OCI-LY7 (cell line): ENCODE data around the gene MTNR1A. TPM values are rescaled to one million over a fixed set of nuclear protein-coding genes. Genes with fewer than 3 reads are reported as not detected.

Source experiments
- BruUV-seq: library from RNA; stranded (reverse); fragments of 400-500 nt; replicated peaks from 2 replicates; lab custom pipeline; 2021; lab: Mats Ljungman, UMichigan
- CTCF ChIA-PET: fragments of 300-600 bp; sonication (Branson Sonifier 250); formaldehyde crosslinking; loops from one replicate; lab custom pipeline; 2022; ENCODE audit warnings: antibody characterized with exemption; ENCODE audit not compliant: unreplicated experiment; lab: Charles Lee
- POLR2A ChIA-PET: fragments of 300-600 bp; sonication (Branson Sonifier 250); formaldehyde crosslinking; loops from one replicate; lab custom pipeline; 2022; ENCODE audit warnings: antibody characterized with exemption; lab: Charles Lee
- DNase-seq: peaks from one replicate; pipeline ENCODE4 v3.0.0-alpha.2; 2015; ENCODE audit warnings: low spot score
- H2AFZ ChIP-seq: fragments of 200-600 bp; sonication (generic), shearing (Covaris generic); 2 replicates; pipeline ENCODE4 v1.6.1; 2014; ENCODE audit warnings: mild to moderate bottlenecking, antibody characterized with exemption, low read length, moderate library complexity
- H3K27ac ChIP-seq: fragments of 200-600 bp; sonication (generic); 2 replicates; pipeline ENCODE4 v1.5.1; 2014; ENCODE audit warnings: mixed run types, low read depth, mild to moderate bottlenecking, moderate library complexity, low read length, inconsistent platforms; ENCODE audit not compliant: poor library complexity, severe bottlenecking
- H3K36me3 ChIP-seq: fragments of 200-600 bp; sonication (generic); 2 replicates; pipeline ENCODE4 v1.6.1; 2014; ENCODE audit warnings: mild to moderate bottlenecking, antibody characterized with exemption, low read length, moderate library complexity, mixed read lengths; ENCODE audit not compliant: insufficient read depth
- H3K4me1 ChIP-seq: fragments of 200-600 bp; sonication (generic); 2 replicates; pipeline ENCODE4 v1.5.1; 2014; ENCODE audit warnings: mild to moderate bottlenecking, low read length; ENCODE audit not compliant: insufficient read depth, poor library complexity, severe bottlenecking
- H3K4me2 ChIP-seq: fragments of 200-600 bp; sonication (generic); 2 replicates; pipeline ENCODE4 v1.6.1; 2014; ENCODE audit warnings: mild to moderate bottlenecking, low read length
- H3K4me3 ChIP-seq: fragments of 200-600 bp; sonication (generic); 2 replicates; pipeline ENCODE4 v1.5.1; 2014; ENCODE audit warnings: mild to moderate bottlenecking, low read depth, low read length; ENCODE audit not compliant: poor library complexity, severe bottlenecking
- H3K79me2 ChIP-seq: fragments of 200-600 bp; sonication (generic); 2 replicates; pipeline ENCODE4 v1.6.1; 2016; ENCODE audit warnings: low read depth, mild to moderate bottlenecking, low read length, moderate library complexity, mixed read lengths; ENCODE audit not compliant: insufficient read depth
- H3K9me2 ChIP-seq: fragments of 200-600 bp; sonication (generic); 2 replicates; pipeline ENCODE4 v1.6.1; 2016; ENCODE audit warnings: mild to moderate bottlenecking, low read length, mixed read lengths; ENCODE audit not compliant: insufficient read depth
- H3K9me3 ChIP-seq: fragments of 200-600 bp; sonication (generic); 2 replicates; pipeline ENCODE4 v1.6.1; 2014; ENCODE audit warnings: mild to moderate bottlenecking, mixed run types, low read length, mixed read lengths
- H4K20me1 ChIP-seq: fragments of 200-600 bp; sonication (generic); 2 replicates; pipeline ENCODE4 v1.6.1; 2014; ENCODE audit warnings: mild to moderate bottlenecking, antibody characterized with exemption, low read length, moderate library complexity, mixed read lengths; ENCODE audit not compliant: insufficient read depth
- EZH2phosphoT487 ChIP-seq: fragments of 200-600 bp; sonication (generic); IDR thresholded peaks from 2 replicates; pipeline ENCODE4 v1.6.1; 2018; ENCODE audit warnings: low read depth, borderline replicate concordance, mild to moderate bottlenecking, mixed run types, antibody characterized with exemption, low read length, moderate library complexity, mixed read lengths
- intact Hi-C: fragments of 100-400 bp; cut with micrococcal nuclease; formaldehyde crosslinking; loops from one replicate; pipeline ENCODE4 v1.10.0; 2022; ENCODE audit not compliant: unreplicated experiment
- total RNA-seq, 2 experiments: library from RNA; depleted of rRNA in 1 of 2; stranded (reverse); fragments of >200 nt in 1 of 2; shearing (Covaris generic) in 1 of 2; gene quantifications; 2 replicates each; pipeline ENCODE4 v1.2.3, GENCODE V29; 2014 to 2022
- TF ChIP-seq, protein P1 (sequence below): fragments of 200-600 bp; sonication (generic); conservative IDR thresholded peaks from 2 replicates; pipeline ENCODE4 v1.5.1; 2014; ENCODE audit warnings: mild to moderate bottlenecking, antibody characterized with exemption, low read length, moderate library complexity, mixed read lengths

Gene MTNR1A
- total RNA-seq, 2 experiments from 2014 or later: not detected

DNA sequence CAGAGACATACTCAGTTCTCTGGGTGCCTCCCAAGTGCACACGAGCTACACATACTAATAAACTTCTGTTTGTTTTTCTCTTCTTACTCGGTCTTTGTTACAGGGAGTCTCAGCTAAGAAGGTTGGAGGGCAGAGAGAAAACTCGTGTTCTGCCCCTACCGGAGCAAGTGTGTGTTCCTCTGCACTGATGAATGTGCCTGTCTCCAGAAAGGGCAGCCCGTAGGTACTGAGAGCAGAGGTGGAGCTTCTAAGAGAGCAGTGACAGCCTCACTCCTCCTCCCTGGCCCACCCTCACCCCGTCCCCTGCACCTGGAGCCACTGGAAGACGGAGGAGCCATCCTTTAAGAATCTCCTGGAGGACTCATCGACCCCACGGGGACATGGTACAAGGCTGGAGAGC, 67.6 kb downstream of the MTNR1A start:
- Histone ChIP-seq H2AFZ (no peak overlapping the region), H4K20me1 (no peaks in the 10 kb centered on the region), H3K4me3 (no peak overlapping the region), H3K27ac (no peak overlapping the region), H3K9me3 (no peaks in the 10 kb centered on the region), H3K9me2 (no peaks in the 10 kb centered on the region), H3K79me2 (no peaks in the 10 kb centered on the region), H3K4me2 (no peak overlapping the region), H3K36me3 (no peaks in the 10 kb centered on the region), H3K4me1 (no peaks in the 10 kb centered on the region)
- intact Hi-C loops: no loop called here
- ChIA-PET POLR2A (interaction anchor here (0.7 kb wide), 1 partner anchor 89 kb away, joined by 3 read pairs; no protein-coding TSS in a partner anchor), CTCF (no interaction called here)
- no peak for TF ChIP-seq EZH2phosphoT487
- TF ChIP-seq, protein P1, sequence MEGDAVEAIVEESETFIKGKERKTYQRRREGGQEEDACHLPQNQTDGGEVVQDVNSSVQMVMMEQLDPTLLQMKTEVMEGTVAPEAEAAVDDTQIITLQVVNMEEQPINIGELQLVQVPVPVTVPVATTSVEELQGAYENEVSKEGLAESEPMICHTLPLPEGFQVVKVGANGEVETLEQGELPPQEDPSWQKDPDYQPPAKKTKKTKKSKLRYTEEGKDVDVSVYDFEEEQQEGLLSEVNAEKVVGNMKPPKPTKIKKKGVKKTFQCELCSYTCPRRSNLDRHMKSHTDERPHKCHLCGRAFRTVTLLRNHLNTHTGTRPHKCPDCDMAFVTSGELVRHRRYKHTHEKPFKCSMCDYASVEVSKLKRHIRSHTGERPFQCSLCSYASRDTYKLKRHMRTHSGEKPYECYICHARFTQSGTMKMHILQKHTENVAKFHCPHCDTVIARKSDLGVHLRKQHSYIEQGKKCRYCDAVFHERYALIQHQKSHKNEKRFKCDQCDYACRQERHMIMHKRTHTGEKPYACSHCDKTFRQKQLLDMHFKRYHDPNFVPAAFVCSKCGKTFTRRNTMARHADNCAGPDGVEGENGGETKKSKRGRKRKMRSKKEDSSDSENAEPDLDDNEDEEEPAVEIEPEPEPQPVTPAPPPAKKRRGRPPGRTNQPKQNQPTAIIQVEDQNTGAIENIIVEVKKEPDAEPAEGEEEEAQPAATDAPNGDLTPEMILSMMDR: no peak
- no TSS peak for BruUV-seq
- DNase-seq: no peak

DNA sequence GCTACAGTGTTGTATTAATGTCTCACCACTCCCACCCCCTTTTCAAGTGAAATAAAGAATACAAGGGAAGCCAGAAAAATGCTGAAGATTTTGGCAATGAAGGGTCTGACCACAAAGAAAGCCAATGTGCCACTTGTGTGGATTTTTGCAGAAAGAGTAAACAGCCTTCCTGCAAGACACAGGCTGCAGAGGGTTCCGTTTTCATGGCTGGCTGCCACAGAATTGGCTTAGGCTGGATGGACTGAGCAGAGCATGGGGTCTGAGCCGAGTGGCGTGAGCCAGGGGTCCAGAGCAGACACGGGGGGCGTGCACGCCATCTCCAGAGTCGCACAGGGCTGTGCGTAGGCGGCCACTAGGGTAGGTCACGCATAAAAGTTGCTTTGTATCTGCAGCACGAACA, 69.2 kb downstream of the MTNR1A start:
- H3K4me1 ChIP-seq: no peaks in the 10 kb centered on the region
- no peak for TF ChIP-seq EZH2phosphoT487
- TF ChIP-seq, protein P1: no peak
- no TSS peak for BruUV-seq
- DNase-seq: no peak
- CTCF ChIA-PET: no interaction called here
- no peak overlapping the region for H3K27ac ChIP-seq
- no peaks in the 10 kb centered on the region for H3K9me2 ChIP-seq
- POLR2A ChIA-PET: no interaction called here
- H3K9me3 ChIP-seq: no peaks in the 10 kb centered on the region
- H3K4me3 ChIP-seq: no peak overlapping the region
- H3K4me2 ChIP-seq: no peak overlapping the region
- H2AFZ ChIP-seq: no peak overlapping the region
- H4K20me1 ChIP-seq: no peaks in the 10 kb centered on the region
- no peaks in the 10 kb centered on the region for H3K36me3 ChIP-seq
- intact Hi-C loops: no loop called here
- H3K79me2 ChIP-seq: no peaks in the 10 kb centered on the region

DNA sequence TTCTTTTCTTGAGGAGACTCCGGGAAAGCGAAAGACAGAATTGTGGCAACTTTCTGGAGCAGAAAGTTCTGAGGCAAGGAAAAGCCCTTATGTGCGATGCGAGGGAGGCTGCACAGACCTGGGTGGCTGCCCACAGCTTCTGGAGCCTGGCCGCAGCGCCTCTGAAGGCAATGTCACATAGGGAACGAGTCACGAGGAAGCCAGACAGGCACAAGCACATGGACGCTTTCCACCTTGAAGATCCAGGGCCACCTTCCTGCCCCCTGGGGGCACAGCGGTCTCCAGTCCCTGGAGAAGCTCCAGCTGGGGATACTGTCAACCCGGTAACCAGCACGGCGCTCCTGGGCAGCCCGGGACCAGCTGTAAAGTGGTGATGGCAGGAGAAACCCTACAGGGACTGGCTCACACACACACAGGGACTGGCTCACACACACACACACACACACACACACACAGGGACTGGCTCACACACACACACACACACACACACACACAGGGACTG, 69.8 kb downstream of the MTNR1A start:
- intact Hi-C loops: no loop called here

More for the DNA sequence above, 69.8 kb downstream of the MTNR1A start:
- H3K9me3 ChIP-seq: no peaks in the 10 kb centered on the region
- no peak overlapping the region for H3K4me3 ChIP-seq
- no peaks in the 10 kb centered on the region for H3K9me2 ChIP-seq
- H3K27ac ChIP-seq: no peak overlapping the region
- no TSS peak for BruUV-seq
- no peaks in the 10 kb centered on the region for H3K79me2 ChIP-seq
- TF ChIP-seq, protein P1: no peak
- no peak for TF ChIP-seq EZH2phosphoT487
- CTCF ChIA-PET: no interaction called here
- H2AFZ ChIP-seq: no peak overlapping the region
- DNase-seq: no peak
- no peaks in the 10 kb centered on the region for H3K36me3 ChIP-seq
- POLR2A ChIA-PET: no interaction called here
- H4K20me1 ChIP-seq: no peaks in the 10 kb centered on the region
- H3K4me1 ChIP-seq: no peaks in the 10 kb centered on the region
- no peak overlapping the region for H3K4me2 ChIP-seq
